ENCODE results near the gene REV3L.

Gene REV3L

GRCh38 chr6:111464184-111464583 lies 18.8 kb downstream of the REV3L start:
- no peak for DNase-seq

- no peak for DNase-seq
These were observed 20.1 kb downstream of the REV3L start for GRCh38 chr6:111462770-111463391.

DNA sequence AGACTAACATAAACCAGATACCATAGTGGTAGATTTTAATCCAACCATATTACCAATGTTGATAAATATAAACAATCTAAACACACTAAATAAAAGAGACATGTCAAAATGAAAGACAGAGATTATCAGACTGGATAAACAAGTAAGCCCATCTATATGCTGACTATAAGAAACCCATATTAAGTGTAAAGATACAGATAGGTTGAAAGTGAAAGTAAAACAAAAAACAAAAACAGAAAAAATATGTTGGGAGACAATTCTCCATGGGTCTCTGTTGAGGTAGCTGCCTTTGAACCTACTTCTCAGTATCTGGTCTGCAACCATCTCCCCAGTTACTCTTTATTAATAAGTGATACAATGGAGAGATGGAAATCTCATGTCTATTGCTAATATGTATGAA lies 21.2 kb downstream of the REV3L start:
- DNase-seq, result no peak

GRCh38 chr6:111458670-111459232 lies 24.3 kb downstream of the REV3L start:
- DNase-seq, result no peak

DNA sequence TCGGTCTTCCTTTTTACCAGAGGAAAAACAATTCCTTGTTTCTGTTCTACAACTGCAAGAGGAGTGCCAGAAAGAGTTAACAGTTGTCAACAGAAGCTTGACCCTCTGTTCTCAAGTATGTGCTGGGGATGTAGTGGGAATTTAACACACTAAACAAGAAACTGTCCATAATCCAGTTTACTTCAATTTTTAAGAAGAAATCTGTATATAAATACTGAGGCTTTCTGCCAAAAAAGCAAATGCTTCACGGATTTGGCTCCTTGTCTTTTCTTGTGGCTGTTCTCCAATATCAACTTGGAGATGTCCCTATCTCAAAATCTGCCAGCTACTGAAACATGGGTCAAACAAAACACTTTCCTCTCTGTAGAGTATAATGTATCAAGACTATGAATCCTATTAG lies 26.8 kb downstream of the REV3L start:
- no peak for DNase-seq

DNA sequence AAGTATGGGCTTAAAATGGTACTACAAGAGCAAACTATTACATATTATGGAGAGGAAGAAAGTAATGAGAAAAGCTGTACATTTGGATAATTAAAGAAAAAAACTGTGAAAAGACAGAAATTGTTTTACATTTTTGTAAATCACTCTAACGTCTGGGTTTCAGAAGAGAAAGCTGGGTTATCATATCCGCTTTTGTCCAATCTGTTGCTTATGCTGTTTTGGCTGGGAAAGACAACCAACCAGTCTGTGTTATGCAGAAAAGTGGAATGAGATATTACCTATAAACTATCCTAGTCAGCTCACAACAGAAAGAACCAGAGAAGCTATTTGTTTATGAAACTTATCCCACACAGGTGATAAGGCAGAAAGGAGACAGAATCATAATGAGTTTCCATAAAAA lies 32.4 kb downstream of the REV3L start:
- DNase-seq, result no peak

DNA sequence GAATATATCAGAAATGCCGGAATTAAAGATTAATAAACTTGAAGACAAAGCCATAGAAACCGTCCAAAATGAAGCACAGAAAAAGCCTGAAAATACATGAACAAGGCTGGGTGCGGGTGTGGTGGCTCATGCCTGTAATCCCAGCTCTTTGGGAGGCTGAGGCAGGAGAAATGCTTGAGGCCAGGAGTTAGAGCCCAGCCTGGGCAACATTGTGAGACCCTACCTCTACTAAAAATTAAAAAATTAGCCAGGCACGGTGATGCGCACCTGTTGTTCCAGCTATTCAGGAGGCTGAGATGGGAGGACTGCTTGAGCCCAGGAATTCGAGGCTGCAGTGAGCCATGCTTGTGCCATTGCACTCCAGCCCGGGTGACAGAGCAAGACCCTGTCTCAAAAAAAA lies 32.9 kb downstream of the REV3L start:
- DNase-seq, result no peak

- DNase-seq, result no peak
These were observed 33.9 kb downstream of the REV3L start for GRCh38 chr6:111449129-111449528.

- DNase-seq, result no peak
These were observed 36.0 kb downstream of the REV3L start for GRCh38 chr6:111447051-111447450.

DNA sequence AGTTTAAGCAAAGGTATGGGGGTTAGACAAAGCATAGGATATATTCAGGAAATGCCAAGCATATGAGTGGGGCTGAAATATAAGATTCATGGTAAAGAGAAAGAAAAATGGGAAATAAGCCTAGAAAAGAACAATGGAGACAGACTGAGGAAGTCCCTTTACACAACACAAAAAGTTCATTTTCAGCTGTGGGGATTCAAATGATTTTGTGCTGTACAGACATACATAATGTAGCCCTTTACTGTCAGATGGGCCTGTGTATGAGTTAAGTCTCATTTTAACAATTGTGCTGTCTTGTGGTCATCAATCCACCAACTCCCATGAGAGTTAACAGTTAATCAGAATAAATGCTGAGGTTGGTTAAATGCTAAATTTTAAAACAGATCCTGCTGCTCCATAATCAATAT lies 37.2 kb downstream of the REV3L start:
- no peak for DNase-seq

DNA sequence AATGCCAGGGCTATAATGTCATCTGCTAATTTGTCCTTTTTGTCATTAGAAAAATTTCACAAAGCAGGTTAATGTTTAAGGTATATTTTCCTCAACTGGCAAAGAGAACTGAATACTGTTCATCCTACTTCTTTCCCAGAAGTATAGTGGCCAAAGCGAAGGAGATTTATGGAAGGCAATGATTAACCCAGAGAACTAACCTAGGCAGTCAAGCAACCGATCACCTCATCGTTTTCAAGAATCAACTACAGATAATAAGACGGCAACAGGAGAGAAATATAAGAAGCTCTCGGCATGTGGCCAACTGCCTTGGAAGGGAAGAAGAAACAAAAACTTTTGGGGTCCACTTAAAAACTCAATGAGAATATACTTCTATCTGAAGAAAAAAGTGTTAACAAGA lies 38.2 kb downstream of the REV3L start:
- no peak for DNase-seq

DNA sequence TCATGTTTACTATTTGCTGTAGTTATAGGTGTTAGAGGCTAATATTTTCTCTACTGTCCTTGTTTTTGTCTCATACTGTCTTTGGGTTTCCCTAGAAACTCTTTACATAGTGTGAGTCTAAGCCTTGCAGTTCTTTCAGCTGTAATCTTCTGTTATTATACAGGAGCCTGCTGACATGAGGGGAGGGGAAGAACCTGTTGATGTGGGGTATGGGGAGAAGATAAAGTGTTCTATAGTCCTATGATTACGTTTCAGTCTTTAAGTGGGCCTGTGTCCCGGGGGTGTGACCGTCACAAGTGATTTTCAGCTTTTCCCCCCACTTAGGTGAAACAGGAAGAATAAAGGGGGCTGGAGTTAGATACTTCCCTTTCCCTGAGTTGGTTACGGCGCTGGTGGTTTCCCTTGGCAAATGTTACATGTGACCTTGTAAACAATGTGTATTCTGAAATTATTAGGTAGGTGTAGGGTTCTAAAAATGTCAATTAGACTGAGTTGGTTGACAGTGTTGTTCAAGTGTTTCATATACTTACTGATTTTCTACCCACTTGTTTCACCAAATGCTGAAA lies 41.3 kb downstream of the REV3L start:
- DNase-seq, result no peak

DNA sequence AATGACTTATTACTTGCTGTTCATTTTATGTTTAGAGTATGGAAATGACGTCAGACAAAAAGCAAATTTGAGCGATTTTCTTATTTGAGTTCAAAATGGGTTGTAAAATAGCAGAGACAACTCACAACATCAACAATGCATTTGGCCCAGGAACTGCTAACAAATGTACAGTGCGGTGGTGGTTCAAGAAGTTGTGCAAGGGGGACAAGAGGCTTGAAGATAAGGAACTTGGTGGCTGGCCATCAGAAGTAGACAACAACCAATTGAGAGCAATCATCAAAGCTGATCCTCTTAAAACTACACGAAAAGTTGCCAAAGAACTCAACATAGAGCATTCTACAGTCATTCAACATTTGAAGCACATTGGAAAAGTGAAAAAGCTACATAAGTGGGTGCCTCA lies 43.8 kb downstream of the REV3L start:
- DNase-seq, result no peak

- DNase-seq, result no peak
These were observed 45.4 kb downstream of the REV3L start for GRCh38 chr6:111437573-111437972.

- no peak for DNase-seq
These were observed 50.5 kb downstream of the REV3L start for GRCh38 chr6:111432511-111432910.

GRCh38 chr6:111430605-111431376 lies 52.2 kb downstream of the REV3L start:
- DNase-seq, result no peak

GRCh38 chr6:111429571-111429970 lies 53.4 kb downstream of the REV3L start:
- no peak for DNase-seq

- DNase-seq, result no peak
These were observed 54.2 kb downstream of the REV3L start for GRCh38 chr6:111428811-111429210.

- DNase-seq, result no peak
These were observed 55.5 kb downstream of the REV3L start for GRCh38 chr6:111427341-111428116.

DNA sequence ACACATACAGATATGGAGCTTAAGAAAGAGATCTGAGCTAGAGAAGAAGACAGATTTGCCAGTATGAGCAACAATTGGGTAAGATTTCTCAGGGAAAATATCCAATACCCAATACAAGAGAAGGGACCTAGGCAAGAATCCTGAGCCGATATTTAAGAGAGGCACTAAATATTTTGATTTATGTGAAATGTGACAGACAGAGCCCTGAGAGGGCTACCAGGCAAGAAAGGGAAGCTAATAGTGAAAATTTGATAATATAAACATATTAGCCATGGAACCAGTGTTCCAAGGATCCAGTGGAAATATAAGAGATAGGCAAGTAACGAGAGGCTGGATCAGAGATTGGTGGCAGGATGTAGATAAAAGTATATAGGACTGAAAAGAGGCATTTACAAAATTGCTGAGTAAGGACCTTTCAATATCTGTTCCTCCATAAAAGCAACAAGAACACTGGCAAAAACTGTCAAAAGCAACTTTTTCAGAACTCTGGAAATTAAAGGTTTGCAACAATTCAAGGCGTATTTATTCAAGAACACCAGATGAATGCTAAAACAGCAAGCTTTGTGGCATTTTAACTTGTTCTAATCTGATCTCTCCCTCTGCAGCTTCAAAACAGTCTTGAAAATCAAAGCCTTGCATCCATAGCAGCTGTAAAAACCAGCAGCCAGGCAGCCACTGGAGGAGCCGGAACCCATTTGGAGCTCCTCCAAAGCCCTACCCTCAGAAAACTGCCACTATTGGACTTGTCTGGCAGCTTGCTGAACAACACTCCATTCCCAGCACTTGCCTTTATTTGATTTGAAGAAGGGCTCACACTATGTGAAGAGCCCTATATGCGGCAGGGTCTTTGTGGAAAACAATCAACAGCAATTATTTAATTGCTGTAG lies 58.8 kb downstream of the REV3L start:
- peak; percentile 80 for DNase-seq

DNA sequence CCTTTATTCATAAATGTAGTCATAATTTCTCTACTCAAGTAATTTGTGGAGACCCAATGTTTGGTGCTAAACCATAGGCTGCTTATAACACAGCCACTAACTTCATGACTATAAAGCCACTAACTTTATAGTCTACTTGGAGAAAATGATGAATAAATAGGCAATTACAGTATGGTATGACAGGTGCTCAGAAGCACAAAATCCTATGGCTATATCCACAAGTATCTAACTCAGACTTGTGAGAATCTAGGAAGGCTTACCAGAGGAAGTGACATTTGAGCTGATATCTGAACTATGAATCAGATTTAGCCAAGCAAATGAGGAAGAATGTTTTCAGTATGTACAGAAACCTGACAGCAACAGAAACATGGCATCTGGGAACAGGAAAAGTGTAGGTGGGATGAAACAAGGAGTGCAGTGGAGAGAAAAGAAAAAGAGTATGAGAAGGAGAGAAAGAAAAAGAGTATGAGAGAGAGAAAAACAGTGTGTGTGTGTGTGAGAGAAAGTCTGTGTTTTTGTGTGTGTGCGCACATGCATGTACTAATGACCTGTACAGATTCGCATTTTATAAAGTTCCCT lies 59.9 kb downstream of the REV3L start:
- no peak for DNase-seq
